Neural progenitor cell (in vitro differentiated cells): ENCODE data around the gene PRKD1.

Experiments
- CTCF ChIP-seq: fragments of 200-600 bp; sonication (generic); IDR thresholded peaks from 2 replicates; pipeline ENCODE4 v1.5.1; 2017; ENCODE audit warnings: antibody characterized with exemption, mild to moderate bottlenecking
- EZH2 ChIP-seq: fragments of 200-600 bp; sonication (generic); IDR thresholded peaks from 2 replicates; pipeline ENCODE4 v1.6.1; 2017; ENCODE audit warnings: antibody characterized with exemption, mild to moderate bottlenecking, moderate library complexity
- EZH2phosphoT487 ChIP-seq: fragments of 200-600 bp; sonication (generic); IDR thresholded peaks from 2 replicates; pipeline ENCODE4 v1.6.1; 2017; ENCODE audit warnings: antibody characterized with exemption

- TF ChIP-seq CTCF (no peak), EZH2phosphoT487 (no peak), EZH2 (no peak)
These were observed 278.5 kb downstream of the PRKD1 start for GRCh38 chr14:29649170-29649569.
